CD4-positive, alpha-beta T cell treated with Interleukin-15 for 1 hour (primary cell): ENCODE measurements around the gene FCN1.
A peak's percentile ranks its signal among the peaks of the same experiment; 100 is the strongest.

ENCODE experiments used
- DNase-seq: peaks from one replicate; pipeline ENCODE4 v3.0.0-alpha.2; 2020

The FCN1 gene

GRCh38 chr9:134936346-134937163, 18.8 kb upstream of the FCN1 start:
- peak; percentile 61 for DNase-seq

- no peak for DNase-seq
Observed at GRCh38 chr9:134935701-134936345, 18.1 kb upstream of the FCN1 start.

GRCh38 chr9:134935056-134935640, 17.4 kb upstream of the FCN1 start:
- DNase-seq: no peak

GRCh38 chr9:134933076-134933659, 15.5 kb upstream of the FCN1 start:
- DNase-seq: no peak

- no peak for DNase-seq
Observed at GRCh38 chr9:134932606-134933005, 14.9 kb upstream of the FCN1 start.

- DNase-seq: no peak
Observed at GRCh38 chr9:134932171-134932570, 14.5 kb upstream of the FCN1 start.

GRCh38 chr9:134930398-134930797, 12.7 kb upstream of the FCN1 start:
- peak; percentile 18 for DNase-seq

GRCh38 chr9:134929193-134930158, 11.8 kb upstream of the FCN1 start:
- DNase-seq: peak; percentile 70

- no peak for DNase-seq
Observed at GRCh38 chr9:134928436-134929192, 10.9 kb upstream of the FCN1 start.

GRCh38 chr9:134925011-134925511, 7.3 kb upstream of the FCN1 start:
- peak; percentile 40 for DNase-seq

GRCh38 chr9:134923466-134923865, 5.8 kb upstream of the FCN1 start:
- no peak for DNase-seq

- peak; percentile 50 for DNase-seq
Observed at GRCh38 chr9:134922932-134923240, 5.2 kb upstream of the FCN1 start.

- peak; percentile 61 for DNase-seq
Observed at GRCh38 chr9:134922066-134922931, 4.6 kb upstream of the FCN1 start.

GRCh38 chr9:134919303-134919702, 1.6 kb upstream of the FCN1 start:
- no peak for DNase-seq

GRCh38 chr9:134918646-134919045, 934 bp upstream of the FCN1 start:
- DNase-seq: no peak

GRCh38 chr9:134916161-134916665, 1.5 kb downstream of the FCN1 start:
- no peak for DNase-seq

- DNase-seq: no peak
Observed at GRCh38 chr9:134915046-134915985, 2.4 kb downstream of the FCN1 start.

GRCh38 chr9:134914501-134914834, 3.2 kb downstream of the FCN1 start:
- no peak for DNase-seq
